Subcutaneous adipose tissue (tissue), 4 donors: ENCODE measurements around the gene GRIK2. TPM values are rescaled to one million over a fixed set of nuclear protein-coding genes. Genes with fewer than 3 reads are reported as not detected.

Source experiments
- total RNA-seq, 4 donors: library from RNA; depleted of rRNA; stranded (reverse); fragments of >200 nt; gene quantifications; one replicate each; pipeline ENCODE4 v1.1.0, GENCODE V29; 2016
- TF ChIP-seq, protein P1 (sequence below): fragments of 450-650 bp; IDR thresholded peaks from one replicate; pipeline ENCODE4 v1.5.1; 2016; ENCODE audit warnings: low read depth, mild to moderate bottlenecking, control low read depth, antibody characterized with exemption, moderate library complexity

The GRIK2 gene
- total RNA-seq, 4 donors from 2014 or later, result 0.19 to 1.5 (median 0.81) TPM

DNA sequence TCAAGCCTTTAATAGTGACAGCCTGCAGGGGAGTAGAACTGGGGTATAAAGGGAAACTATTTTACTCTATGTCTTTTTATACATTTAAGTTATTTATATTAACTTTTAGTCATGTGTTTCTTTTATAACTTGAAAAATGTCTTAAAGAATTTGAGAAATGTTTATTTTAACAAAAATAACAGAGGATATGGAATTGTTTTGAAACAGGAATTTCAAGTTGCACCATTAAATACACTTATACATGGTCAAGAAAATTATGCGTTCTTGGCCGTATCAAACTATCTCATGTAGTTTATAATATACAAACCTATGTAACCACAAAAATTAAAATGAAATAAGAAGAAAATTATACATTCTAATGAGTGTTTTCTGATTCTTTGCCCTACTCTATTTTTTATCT is 282.7 kb downstream of the GRIK2 start:
- TF ChIP-seq, protein P1, sequence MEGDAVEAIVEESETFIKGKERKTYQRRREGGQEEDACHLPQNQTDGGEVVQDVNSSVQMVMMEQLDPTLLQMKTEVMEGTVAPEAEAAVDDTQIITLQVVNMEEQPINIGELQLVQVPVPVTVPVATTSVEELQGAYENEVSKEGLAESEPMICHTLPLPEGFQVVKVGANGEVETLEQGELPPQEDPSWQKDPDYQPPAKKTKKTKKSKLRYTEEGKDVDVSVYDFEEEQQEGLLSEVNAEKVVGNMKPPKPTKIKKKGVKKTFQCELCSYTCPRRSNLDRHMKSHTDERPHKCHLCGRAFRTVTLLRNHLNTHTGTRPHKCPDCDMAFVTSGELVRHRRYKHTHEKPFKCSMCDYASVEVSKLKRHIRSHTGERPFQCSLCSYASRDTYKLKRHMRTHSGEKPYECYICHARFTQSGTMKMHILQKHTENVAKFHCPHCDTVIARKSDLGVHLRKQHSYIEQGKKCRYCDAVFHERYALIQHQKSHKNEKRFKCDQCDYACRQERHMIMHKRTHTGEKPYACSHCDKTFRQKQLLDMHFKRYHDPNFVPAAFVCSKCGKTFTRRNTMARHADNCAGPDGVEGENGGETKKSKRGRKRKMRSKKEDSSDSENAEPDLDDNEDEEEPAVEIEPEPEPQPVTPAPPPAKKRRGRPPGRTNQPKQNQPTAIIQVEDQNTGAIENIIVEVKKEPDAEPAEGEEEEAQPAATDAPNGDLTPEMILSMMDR, result no peak

DNA sequence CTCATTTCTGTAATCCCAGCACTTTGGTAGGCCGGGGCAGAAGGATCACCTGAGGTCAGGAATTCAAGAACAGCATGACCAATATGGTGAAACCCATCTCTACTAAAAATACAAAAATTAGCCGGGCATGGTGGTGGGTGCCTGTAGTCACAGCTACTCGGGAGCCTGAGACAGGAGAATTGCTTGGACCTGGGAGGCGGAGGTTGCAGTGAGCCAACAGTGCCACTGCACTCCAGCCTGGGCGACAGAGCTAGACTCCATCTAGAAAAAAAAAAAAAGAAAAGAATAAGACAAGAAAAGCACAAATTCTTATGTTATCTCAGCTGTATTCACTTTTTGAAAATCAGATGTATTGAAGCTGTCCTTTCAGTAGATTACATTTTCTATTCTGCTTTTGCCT is 289.4 kb downstream of the GRIK2 start:
- TF ChIP-seq, protein P1, result no peak

DNA sequence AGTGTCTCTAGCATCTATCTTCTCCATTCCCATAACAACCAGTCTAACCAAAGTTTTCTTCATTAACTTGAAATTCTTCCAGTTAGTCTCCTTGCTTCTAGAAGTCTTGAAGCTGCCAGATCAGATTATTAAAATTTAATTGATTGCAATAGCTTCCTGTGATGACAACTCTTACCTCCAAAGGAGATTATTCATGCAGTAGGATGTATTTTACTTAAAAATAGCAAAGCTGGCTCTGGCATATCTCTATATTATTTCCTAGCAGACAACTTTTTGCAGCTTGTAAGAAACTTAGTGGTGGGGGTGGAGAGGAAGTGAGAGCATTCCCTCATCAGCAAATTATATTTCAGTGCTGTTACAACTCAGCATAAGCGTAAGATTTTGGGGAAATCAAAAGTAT is 290.4 kb downstream of the GRIK2 start:
- TF ChIP-seq, protein P1, result no peak

DNA sequence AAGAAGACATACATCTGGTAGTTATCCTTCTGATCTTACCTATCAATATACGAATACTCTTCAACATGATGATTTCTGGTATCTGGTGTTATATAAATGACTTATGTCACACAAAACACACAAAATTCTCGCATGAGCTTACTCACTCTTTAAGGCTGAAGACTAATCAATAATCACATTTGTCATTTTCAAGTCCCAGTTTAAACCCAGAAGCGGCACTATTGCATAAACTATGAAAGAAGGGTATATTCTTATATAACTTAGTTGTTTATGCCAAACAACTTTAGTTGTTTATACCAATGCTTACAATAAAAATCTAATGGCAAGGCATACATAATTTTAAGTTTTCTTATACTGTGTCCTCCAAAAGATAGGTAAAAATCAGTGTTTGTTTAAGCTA is 293.1 kb downstream of the GRIK2 start:
- TF ChIP-seq, protein P1, result no peak

DNA sequence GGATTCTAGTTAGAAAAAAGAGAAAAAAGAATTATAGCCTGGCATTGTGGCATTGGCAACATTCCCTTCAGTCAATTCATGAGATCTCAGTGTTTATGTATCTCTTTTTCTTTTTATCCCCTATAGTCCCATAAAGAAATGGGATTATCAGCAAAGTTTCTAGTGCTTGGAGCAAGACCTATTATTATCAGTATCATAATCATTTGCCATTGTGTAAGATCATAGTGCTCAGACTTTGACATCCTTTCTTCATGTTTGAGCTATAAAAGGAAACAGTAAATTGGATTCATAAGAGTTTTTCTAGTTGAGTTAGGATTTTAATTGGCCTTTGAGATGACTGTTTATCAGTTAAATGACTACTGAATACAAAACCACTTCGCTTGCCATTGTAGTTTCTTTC is 295.6 kb downstream of the GRIK2 start:
- TF ChIP-seq, protein P1, result no peak

DNA sequence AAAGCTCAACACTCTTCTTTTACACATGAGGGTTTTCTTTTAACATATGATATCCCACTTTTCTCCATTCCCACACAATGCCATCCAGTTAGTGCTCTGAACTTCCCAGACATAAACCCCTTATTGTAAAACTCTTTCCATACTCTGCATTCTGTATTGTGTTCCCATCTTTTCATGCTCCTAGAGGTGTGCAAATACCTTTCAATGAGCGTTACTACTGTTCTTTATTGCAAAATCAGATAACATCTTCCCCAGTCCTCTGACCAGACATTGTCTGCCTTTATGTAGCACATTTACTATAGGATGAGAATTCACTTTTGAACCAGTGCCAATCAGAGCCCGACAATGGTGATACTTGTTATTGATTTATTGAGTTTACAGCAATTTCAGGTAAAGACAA is 296.2 kb downstream of the GRIK2 start:
- TF ChIP-seq, protein P1, result no peak

DNA sequence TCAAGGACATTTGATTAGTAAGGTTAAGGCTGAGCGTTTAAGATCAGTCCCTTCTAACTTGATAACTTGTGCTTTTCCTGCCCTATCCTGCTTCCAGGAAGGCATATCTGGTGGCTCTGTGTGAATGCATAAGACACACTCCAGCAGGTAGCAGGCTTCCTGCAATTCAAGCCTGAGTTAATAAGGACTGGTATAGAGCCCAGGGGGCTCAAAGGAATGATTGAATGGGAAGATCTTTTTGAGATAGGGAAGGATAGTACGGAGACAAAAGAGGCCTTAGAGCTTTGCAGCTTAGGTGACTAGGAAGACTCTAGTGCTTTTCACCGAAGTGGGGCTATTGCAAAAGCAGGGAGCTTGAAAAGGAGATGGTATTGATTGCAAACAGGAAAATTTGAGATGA is 307.1 kb downstream of the GRIK2 start:
- TF ChIP-seq, protein P1, result no peak

DNA sequence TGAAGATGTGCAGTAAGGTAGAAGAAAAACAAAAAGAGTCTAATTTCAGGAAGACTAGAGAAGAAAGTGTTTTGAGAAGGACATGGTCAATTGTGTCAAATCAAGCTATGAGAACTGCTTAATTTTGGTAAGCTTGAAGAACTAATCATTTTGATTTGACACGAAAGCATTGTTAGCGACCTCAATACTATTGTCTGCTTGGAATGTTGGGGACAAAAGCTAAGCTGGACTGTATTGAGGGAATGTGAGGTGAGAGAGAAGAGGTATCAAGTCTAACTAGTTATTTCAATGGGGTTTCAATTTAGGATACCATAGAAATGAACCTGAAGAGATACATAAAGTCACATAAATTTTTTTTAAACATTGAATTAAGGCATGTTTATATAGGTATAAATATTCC is 309.8 kb downstream of the GRIK2 start:
- TF ChIP-seq, protein P1, result no peak
